GM10266 (cell line): ENCODE data around the gene MEIS2.

Experiments
- DNase-seq: peaks from one replicate; pipeline ENCODE4 v3.0.0; 2012; ENCODE audit errors: extremely low spot score
- CTCF ChIP-seq: IDR thresholded peaks from 2 replicates; pipeline ENCODE4 v1.5.1; 2012; ENCODE audit warnings: mild to moderate bottlenecking, low read depth; ENCODE audit not compliant: control insufficient read depth, insufficient read depth; ENCODE audit errors: missing control alignments

The MEIS2 gene

GRCh38 chr15:37004981-37005735 is 95.2 kb downstream of the MEIS2 start:
- DNase-seq, result no peak

GRCh38 chr15:37004373-37004869 is 95.9 kb downstream of the MEIS2 start:
- DNase-seq, result no peak
- TF ChIP-seq CTCF, result no peak

More at GRCh38 chr15:37004981-37005735, 95.2 kb downstream of the MEIS2 start:
- no peak for TF ChIP-seq CTCF

- DNase-seq, result no peak
- no peak for TF ChIP-seq CTCF
These were observed 98.2 kb downstream of the MEIS2 start for GRCh38 chr15:37002041-37002672.

GRCh38 chr15:37001417-37001816 is 98.9 kb downstream of the MEIS2 start:
- DNase-seq, result no peak
- TF ChIP-seq CTCF, result no peak

- no peak for TF ChIP-seq CTCF
- no peak for DNase-seq
These were observed 100.6 kb downstream of the MEIS2 start for GRCh38 chr15:36999778-37000177.

- TF ChIP-seq CTCF, result no peak
- no peak for DNase-seq
These were observed 103.7 kb downstream of the MEIS2 start for GRCh38 chr15:36996538-36997181.
